MG63 (cell line): ENCODE data around the gene FCN3. TPM values are rescaled to one million over a fixed set of nuclear protein-coding genes. Genes with fewer than 3 reads are reported as not detected.

Experiments
- DNase-seq: peaks from one replicate; pipeline ENCODE4 v3.0.0-alpha.2; 2020
- H3K27me3 ChIP-seq: fragments of 250-450 bp; sonication (Bioruptor Pico); 2 replicates; pipeline ENCODE4 v1.5.1; 2020; ENCODE audit warnings: mild to moderate bottlenecking, moderate library complexity
- H3K36me3 ChIP-seq: fragments of 250-450 bp; sonication (Bioruptor Pico); 2 replicates; pipeline ENCODE4 v1.5.1; 2020; ENCODE audit warnings: mild to moderate bottlenecking, moderate library complexity
- H3K4me3 ChIP-seq: fragments of 250-450 bp; sonication (Bioruptor Pico); 2 replicates; pipeline ENCODE4 v1.5.1; 2020; ENCODE audit warnings: mild to moderate bottlenecking, moderate library complexity
- H3K9me3 ChIP-seq: fragments of 250-450 bp; sonication (Bioruptor Pico); 2 replicates; pipeline ENCODE4 v1.5.1; 2020; ENCODE audit warnings: mild to moderate bottlenecking, moderate library complexity
- total RNA-seq: library from RNA; depleted of rRNA; stranded (reverse); fragments of >200 nt; shearing (Covaris generic); gene quantifications from 2 replicates; pipeline ENCODE4 v1.2.3, GENCODE V29; 2014; ENCODE audit warnings: low replicate concordance

The FCN3 gene
- total RNA-seq, 1 experiment from 2014 or later: not detected

DNA sequence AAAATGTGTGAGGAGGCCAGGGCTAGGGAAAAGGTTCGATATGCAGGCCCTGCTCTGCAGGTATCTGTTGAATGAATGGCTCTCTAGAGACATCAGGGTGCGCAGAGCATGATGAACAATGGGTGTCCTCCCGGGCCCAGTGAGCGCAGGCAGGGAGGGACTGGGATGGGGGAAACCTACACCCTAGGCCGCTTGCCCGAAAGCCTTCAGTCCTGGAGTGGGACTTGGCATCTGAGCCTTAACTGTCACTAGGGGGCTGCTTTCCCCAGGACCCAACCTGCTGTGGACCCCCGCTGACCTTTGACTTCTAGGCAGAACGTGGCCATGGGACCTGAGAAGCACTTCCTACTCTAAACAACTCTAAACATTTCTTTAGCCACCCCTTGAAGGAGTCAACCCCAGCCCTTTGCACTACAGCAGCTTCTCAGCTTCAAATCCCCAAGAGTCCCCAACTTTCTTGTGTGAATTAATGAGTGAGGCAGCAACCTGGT is 7.4 kb downstream of the FCN3 start:
- Histone ChIP-seq H3K36me3 (peaks cover 19% of the 10 kb centered on the region), H3K9me3 (no peaks in the 10 kb centered on the region), H3K4me3 (peak overlapping the region; percentile 90), H3K27me3 (no peaks in the 10 kb centered on the region)
- DNase-seq: no peak

DNA sequence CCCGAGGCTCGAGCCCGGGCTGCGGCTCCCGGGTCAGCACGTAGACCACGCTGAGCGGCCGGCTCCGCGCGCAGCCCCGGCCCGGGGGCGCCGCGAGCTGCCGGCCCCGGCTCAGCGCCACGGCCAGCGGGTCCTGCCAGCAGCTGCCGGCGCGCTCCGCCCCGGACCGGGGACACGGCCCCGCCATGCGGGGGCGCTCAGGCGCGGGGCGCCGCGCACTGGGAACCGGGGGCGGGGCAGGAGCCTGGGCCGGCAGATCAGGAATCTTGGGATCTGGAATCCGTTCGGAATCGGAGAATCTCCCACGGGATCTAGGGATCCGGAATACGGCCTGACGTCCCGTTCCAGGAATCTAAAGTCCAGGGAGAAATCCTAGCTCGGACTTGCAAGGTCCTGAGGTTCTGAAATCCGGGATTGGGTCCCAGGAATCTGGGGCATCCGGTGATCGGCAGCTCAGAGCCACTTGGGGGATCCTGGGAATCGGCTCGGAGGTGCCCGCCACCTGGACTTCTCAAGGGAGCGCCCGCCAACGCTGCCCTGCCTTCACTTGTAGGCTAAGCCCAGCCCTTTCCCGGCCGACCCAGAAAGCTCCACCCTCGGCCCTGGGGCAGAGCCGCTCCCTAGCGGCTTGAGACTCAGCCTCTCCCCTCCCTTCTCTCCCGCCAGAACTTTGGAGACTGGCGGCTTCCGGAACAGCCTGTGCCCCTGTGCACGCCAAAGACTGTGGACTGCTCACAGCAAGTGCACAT is 8.0 kb downstream of the FCN3 start, which contains the start of gene MAP3K6:
Gene MAP3K6, minus strand, starts transcription at position 551 of the 749 bp plus-strand sequence. Its CDS starts 364 bp downstream, at position 187.
- no peaks in the 10 kb centered on the region for H3K27me3 ChIP-seq
- no peaks in the 10 kb centered on the region for H3K9me3 ChIP-seq
- peak within 1 kb of the TSS; percentile 90 for H3K4me3 ChIP-seq
- peak; percentile 92 for DNase-seq
- peaks cover 19% of the 10 kb centered on the region for H3K36me3 ChIP-seq

GRCh38 chr1:27366113-27366410 is 8.6 kb downstream of the FCN3 start:
- Histone ChIP-seq H3K9me3 (no peaks in the 10 kb centered on the region), H3K4me3 (peak overlapping the region; percentile 90), H3K27me3 (no peaks in the 10 kb centered on the region), H3K36me3 (peaks cover 19% of the 10 kb centered on the region)
- DNase-seq: peak; percentile 83

DNA sequence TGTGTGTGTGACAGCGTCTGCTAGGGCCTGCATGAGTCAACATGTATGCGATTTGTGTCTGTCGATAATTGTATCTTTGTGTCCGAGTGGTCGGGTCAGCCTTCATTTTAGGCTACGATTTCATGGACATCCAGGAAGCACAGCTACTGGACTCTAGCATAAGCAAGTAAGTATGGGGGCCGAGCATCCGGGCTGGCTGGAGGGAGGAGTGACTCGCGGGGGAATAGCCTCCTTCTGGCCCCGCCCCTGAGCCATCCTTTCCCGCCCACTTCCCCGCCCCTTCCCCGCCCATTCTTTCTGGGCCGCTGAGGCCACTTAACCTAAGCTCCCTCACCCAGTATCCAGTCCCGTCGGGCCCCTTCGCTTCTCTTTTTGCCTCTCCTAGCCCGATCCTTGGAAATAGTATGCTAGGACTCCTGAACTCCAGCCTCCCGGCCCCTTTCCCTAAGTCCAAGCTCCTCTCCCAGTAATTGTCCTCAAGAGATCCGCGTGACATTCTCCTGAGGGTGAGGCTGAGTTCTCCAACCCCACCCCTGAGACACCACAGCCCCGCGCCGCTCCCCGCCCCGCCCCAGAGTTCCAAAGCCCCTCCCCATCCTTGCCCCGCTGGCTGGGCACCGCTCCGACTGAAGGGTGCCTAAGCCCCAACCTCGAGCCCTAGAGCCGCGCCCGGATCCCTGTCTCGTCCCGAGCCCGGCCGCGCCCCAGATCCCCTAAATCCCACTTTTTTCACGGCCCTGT is 9.1 kb downstream of the FCN3 start:
- H3K4me3 ChIP-seq: peak overlapping the region; percentile 90
- no peaks in the 10 kb centered on the region for H3K9me3 ChIP-seq
- peak; percentile 90 for DNase-seq
- peaks cover 19% of the 10 kb centered on the region for H3K36me3 ChIP-seq
- no peaks in the 10 kb centered on the region for H3K27me3 ChIP-seq

GRCh38 chr1:27364696-27365371 is 9.8 kb downstream of the FCN3 start:
- peaks cover 19% of the 10 kb centered on the region for H3K36me3 ChIP-seq
- H3K4me3 ChIP-seq: peak overlapping the region; percentile 90
- no peaks in the 10 kb centered on the region for H3K9me3 ChIP-seq
- H3K27me3 ChIP-seq: no peaks in the 10 kb centered on the region
- DNase-seq: no peak

DNA sequence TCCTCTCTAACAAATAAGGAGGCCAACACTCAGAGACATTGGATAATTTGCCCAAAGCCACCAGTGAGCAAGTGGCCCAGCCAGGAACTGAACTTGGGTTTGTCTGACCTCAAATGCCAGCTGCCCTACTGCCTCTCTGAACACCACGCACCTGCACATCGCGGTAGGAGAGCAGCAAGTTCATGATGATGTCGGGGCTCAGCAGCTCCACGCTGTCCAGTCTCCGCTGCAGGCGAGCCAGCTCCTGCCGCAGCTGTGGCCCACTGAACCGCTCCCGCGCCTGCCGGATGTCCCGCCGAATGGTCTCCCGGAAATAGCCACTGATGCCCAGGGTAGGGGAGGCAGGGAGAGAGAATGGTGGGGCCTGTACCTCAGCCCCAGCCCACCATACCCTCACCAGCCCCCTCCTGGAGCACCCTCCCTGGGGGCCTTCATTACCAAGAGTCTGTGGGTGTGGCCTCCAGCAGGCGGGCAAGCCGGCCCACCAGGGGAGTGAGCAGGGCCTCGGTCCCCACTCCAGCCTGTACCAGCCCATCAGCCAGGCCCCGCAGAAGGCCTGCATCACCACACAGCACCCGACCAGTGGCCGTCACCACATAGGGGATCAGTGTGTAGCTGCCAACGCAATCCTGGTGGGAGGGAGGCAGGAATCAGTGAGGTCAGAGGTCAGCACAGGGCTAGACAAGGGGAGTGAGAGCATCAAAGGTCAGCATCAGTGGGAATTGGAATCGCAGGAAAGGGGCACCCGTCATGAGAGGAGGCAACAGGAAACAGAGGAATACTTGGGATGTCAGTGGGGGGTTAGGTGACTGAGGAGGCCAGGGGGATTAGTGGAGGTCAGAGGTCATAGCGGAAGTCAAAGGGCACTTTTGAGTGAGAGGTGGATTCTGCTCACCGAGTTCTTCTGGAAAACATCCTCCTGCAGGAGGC is 10.6 kb downstream of the FCN3 start:
- DNase-seq: no peak
- Histone ChIP-seq H3K9me3 (no peaks in the 10 kb centered on the region), H3K4me3 (no peak overlapping the region), H3K27me3 (no peaks in the 10 kb centered on the region), H3K36me3 (peaks cover 19% of the 10 kb centered on the region)

GRCh38 chr1:27361553-27361952 is 13.1 kb downstream of the FCN3 start:
- Histone ChIP-seq H3K27me3 (no peaks in the 10 kb centered on the region), H3K36me3 (peaks cover 30% of the 10 kb centered on the region), H3K4me3 (no peak overlapping the region)

GRCh38 chr1:27361044-27361402 is 13.6 kb downstream of the FCN3 start:
- no peak for DNase-seq
- Histone ChIP-seq H3K4me3 (no peak overlapping the region), H3K36me3 (peaks cover 33% of the 10 kb centered on the region), H3K9me3 (no peaks in the 10 kb centered on the region), H3K27me3 (no peaks in the 10 kb centered on the region)

More at GRCh38 chr1:27361553-27361952, 13.1 kb downstream of the FCN3 start:
- DNase-seq: no peak
- H3K9me3 ChIP-seq: no peaks in the 10 kb centered on the region

GRCh38 chr1:27360159-27361043 is 14.2 kb downstream of the FCN3 start:
- no peaks in the 10 kb centered on the region for H3K27me3 ChIP-seq
- H3K36me3 ChIP-seq: peaks cover 33% of the 10 kb centered on the region
- no peak for DNase-seq
- H3K4me3 ChIP-seq: no peak overlapping the region
- no peaks in the 10 kb centered on the region for H3K9me3 ChIP-seq

DNA sequence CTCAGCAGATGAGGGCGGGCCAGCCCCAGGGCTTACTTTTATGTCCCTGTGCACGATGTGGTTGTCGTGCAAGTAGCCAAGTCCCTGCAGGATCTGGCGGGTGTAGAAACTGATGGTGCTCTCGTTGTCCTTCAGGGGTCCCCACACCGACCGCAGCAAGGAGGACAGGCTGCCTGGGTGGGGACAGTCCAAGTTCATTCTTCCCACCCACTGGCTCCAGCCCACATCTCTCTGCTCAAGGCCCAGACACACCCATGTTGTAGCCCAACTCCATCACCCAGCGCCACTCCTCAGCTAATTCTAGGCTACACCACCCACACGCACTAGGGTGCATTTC is 14.8 kb downstream of the FCN3 start:
- H3K4me3 ChIP-seq: no peak overlapping the region
- DNase-seq: no peak
- H3K36me3 ChIP-seq: peaks cover 30% of the 10 kb centered on the region
- H3K27me3 ChIP-seq: no peaks in the 10 kb centered on the region
- no peaks in the 10 kb centered on the region for H3K9me3 ChIP-seq

DNA sequence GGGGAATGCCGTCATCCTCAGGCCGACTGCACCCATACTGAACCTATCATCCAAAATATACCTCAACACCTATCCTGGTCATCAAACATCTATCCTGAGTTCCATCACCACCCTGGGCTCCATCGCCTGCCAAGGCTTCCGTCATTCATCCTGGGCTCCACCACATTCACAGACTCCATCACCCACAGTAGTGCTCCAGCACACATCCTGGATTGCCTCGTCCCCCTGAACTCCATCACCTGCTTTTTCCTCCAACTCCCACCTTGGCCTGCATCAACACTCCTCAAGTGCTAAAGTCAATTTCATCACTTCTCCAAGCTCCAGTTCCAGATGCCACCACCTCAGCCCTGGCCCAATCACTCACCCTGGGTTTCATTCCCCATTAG is 15.7 kb downstream of the FCN3 start:
- H3K36me3 ChIP-seq: peaks cover 21% of the 10 kb centered on the region
- no peaks in the 10 kb centered on the region for H3K9me3 ChIP-seq
- H3K27me3 ChIP-seq: no peaks in the 10 kb centered on the region
- DNase-seq: no peak
- H3K4me3 ChIP-seq: no peak overlapping the region

- Histone ChIP-seq H3K27me3 (no peaks in the 10 kb centered on the region), H3K9me3 (no peaks in the 10 kb centered on the region), H3K4me3 (no peak overlapping the region), H3K36me3 (peaks cover 19% of the 10 kb centered on the region)
- DNase-seq: no peak
Measured at GRCh38 chr1:27358038-27358927, 16.3 kb downstream of the FCN3 start.

DNA sequence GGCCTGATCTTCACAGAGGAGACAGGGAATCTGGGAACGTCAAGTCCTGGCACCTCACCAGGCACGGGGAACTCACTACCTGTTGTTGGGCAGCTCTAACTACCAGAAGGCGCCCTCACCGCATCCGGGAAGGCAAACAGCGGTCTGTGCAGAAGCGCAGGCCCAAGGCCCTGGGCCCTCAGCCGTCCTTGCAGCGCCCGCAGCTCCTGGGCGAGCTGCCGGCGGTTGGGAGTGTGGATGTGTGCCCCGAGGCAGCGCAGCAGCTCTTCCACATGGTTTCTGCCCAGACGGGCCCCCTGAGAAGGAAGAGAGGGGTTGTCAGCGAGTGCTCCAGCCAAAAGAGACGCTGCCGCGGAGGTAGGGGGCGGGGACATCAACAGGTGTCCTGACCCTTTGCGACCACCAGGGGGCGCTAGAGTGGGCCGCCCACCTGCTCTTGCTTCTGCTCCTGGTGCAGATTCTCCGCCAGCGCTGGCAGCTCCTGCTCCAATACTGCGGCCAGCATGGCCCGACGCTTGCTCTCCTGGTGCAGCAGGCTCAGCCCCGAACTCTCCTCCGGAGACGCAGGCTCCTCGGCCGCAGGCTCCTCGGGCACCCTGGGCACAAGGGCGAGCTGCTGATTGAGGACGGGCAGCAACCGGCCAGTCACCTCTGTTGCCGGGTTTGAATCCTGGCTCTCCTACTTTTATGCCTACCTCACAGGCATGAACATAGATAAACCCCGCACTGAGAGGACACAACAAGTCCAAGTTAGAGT is 17.2 kb downstream of the FCN3 start:
- peak; percentile 24 for DNase-seq
- H3K36me3 ChIP-seq: peaks cover 14% of the 10 kb centered on the region
- no peaks in the 10 kb centered on the region for H3K27me3 ChIP-seq

DNA sequence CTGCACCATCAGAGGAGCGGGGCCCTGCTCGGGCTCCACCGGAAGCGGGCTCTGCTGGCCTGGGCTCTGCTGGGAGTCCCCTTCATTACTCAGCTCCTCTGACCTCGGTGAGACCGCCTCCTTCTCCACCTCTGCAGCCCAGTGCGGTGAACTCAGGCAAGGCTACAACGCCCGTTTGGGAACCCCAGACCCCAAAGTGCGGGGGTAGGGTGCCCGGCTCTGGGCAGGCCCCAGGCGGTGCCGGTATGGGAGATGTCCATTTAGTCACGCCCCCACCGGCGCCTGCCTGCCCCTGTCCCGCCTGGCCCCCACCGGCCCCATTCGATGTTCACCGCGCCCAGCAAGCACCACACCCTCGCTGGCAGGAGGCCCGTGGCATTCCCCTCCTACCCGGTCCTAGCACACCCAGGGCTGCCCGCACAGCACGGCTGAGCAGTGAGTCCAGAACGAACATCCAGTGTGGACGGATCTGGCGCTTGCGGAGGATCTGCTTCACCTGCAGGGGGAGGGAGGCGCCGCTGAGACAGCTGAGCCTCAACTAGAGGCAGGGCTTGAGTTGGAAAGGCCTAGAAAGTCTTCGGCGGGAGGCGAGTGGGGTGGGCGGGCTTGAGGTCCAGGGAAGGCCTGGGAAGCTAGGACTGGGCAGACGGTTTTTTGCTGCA is 17.9 kb downstream of the FCN3 start:
- no peak for DNase-seq
- no peak overlapping the region for H3K4me3 ChIP-seq
- peaks cover 14% of the 10 kb centered on the region for H3K36me3 ChIP-seq
- H3K27me3 ChIP-seq: no peaks in the 10 kb centered on the region
- no peaks in the 10 kb centered on the region for H3K9me3 ChIP-seq

More for the DNA sequence above, 17.2 kb downstream of the FCN3 start:
- H3K9me3 ChIP-seq: no peaks in the 10 kb centered on the region
- H3K4me3 ChIP-seq: no peak overlapping the region
